Measurements from ENCODE around the gene CCAR1. TPM values are rescaled to one million over a fixed set of nuclear protein-coding genes. Genes with fewer than 3 reads are reported as not detected.
A peak's percentile ranks its signal among the peaks of the same experiment; 100 is the strongest.
"Not testable (repeated sequence)": the region's sequence is repeated elsewhere in the genome, so short reads cannot be mapped to it uniquely, and the experiment has no call there.

CCAR1 gene
- total and polyA plus RNA-seq, 4 donors = 18.6 to 65.0 (median 51.8) TPM

GRCh38 chr10:68697106-68697505 lies 23.9 kb upstream of the CCAR1 start:
- WGBS, 2 donors = 96 to 100% methylated on average over 1 of the region's 1 CpG

GRCh38 chr10:68700197-68700596 lies 20.8 kb upstream of the CCAR1 start:
- H3K9ac ChIP-seq (ENCODE audit: insufficient read depth in 1 of 2, low read length in 2 of 2) = no peak overlapping the region
- WGBS, 2 donors = 46 to 88% methylated on average over 1 of the region's 1 CpG
- no peaks in the 10 kb centered on the region for H3K27me3 ChIP-seq (ENCODE audit: control insufficient read depth in 3 of 3, insufficient read depth in 3 of 3, low read length in 2 of 3)
- no peak for DNase-seq
- H3K36me3 ChIP-seq (ENCODE audit: control insufficient read depth in 4 of 4, insufficient read depth in 4 of 4, low read length in 4 of 4) = no peaks in the 10 kb centered on the region
- peaks cover 0 to 2% (median 0%) of the 10 kb centered on the region in 4 donors for H3K9me3 ChIP-seq (ENCODE audit: control insufficient read depth in 4 of 4, insufficient read depth in 3 of 4, low read length in 3 of 4)
- no peak overlapping the region for H3K4me3 ChIP-seq
- no peak for TF ChIP-seq CTCF (IDR thresholded peaks at IDR 0.05; ENCODE audit: control extremely low read depth, extremely low read depth)
- no peak for ATAC-seq (ENCODE audit: insufficient read depth, low FRiP score)
- H3K27ac ChIP-seq (ENCODE audit: low read depth in 1 of 2, low read length in 1 of 2) = no peak overlapping the region
- H3K4me1 ChIP-seq (ENCODE audit: control insufficient read depth in 5 of 5, insufficient read depth in 5 of 5, low read length in 5 of 5) = peaks cover 0 to 28% (median 0%) of the 10 kb centered on the region in 5 donors

More at GRCh38 chr10:68697106-68697505, 23.9 kb upstream of the CCAR1 start:
- Histone ChIP-seq H3K36me3 (ENCODE audit: control insufficient read depth in 4 of 4, insufficient read depth in 4 of 4, low read length in 4 of 4) (peaks cover 0 to 3% (median 0%) of the 10 kb centered on the region in 4 donors), H3K9me3 (ENCODE audit: control insufficient read depth in 4 of 4, insufficient read depth in 3 of 4, low read length in 3 of 4) (no peaks in the 10 kb centered on the region), H3K4me3 (no peak overlapping the region), H3K27ac (ENCODE audit: low read depth in 1 of 2, low read length in 1 of 2) (no peak overlapping the region), H3K9ac (ENCODE audit: insufficient read depth in 1 of 2, low read length in 2 of 2) (no peak overlapping the region), H3K4me1 (ENCODE audit: control insufficient read depth in 5 of 5, insufficient read depth in 5 of 5, low read length in 5 of 5) (peaks cover 0 to 28% (median 0%) of the 10 kb centered on the region in 5 donors), H3K27me3 (ENCODE audit: control insufficient read depth in 3 of 3, insufficient read depth in 3 of 3, low read length in 2 of 3) (no peaks in the 10 kb centered on the region)
- DNase-seq (peak in 2 of 3 donors; percentile 75 to 81), ATAC-seq (ENCODE audit: insufficient read depth, low FRiP score) (no peak)
- no peak for TF ChIP-seq CTCF (IDR thresholded peaks at IDR 0.05; ENCODE audit: control extremely low read depth, extremely low read depth)

GRCh38 chr10:68705548-68705947 lies 15.5 kb upstream of the CCAR1 start:
- ATAC-seq (ENCODE audit: insufficient read depth, low FRiP score) (no peak), DNase-seq (no peak)
- no peak for TF ChIP-seq CTCF (IDR thresholded peaks at IDR 0.05; ENCODE audit: control extremely low read depth, extremely low read depth)
- no peak overlapping the region for H3K27ac ChIP-seq (ENCODE audit: low read depth in 1 of 2, low read length in 1 of 2)
- H3K27me3 ChIP-seq (ENCODE audit: control insufficient read depth in 3 of 3, insufficient read depth in 3 of 3, low read length in 2 of 3) = no peaks in the 10 kb centered on the region
- H3K4me3 ChIP-seq = no peak overlapping the region
- H3K36me3 ChIP-seq (ENCODE audit: control insufficient read depth in 4 of 4, insufficient read depth in 4 of 4, low read length in 4 of 4) = no peaks in the 10 kb centered on the region
- H3K9ac ChIP-seq (ENCODE audit: insufficient read depth in 1 of 2, low read length in 2 of 2) = no peak overlapping the region
- H3K9me3 ChIP-seq (ENCODE audit: control insufficient read depth in 4 of 4, insufficient read depth in 3 of 4, low read length in 3 of 4) = peaks cover 0 to 2% (median 0%) of the 10 kb centered on the region in 4 donors
- 89 to 94% methylated on average over 1 of the region's 1 CpG for WGBS, 2 donors
- peaks cover 0 to 4% (median 0%) of the 10 kb centered on the region in 5 donors for H3K4me1 ChIP-seq (ENCODE audit: control insufficient read depth in 5 of 5, insufficient read depth in 5 of 5, low read length in 5 of 5)

GRCh38 chr10:68708987-68709386 lies 12.1 kb upstream of the CCAR1 start:
- not testable (repeated sequence) for H3K27ac ChIP-seq (ENCODE audit: low read depth in 1 of 2, low read length in 1 of 2); DNase-seq; H3K36me3 ChIP-seq (ENCODE audit: control insufficient read depth in 4 of 4, insufficient read depth in 4 of 4, low read length in 4 of 4); H3K4me3 ChIP-seq; H3K27me3 ChIP-seq (ENCODE audit: control insufficient read depth in 3 of 3, insufficient read depth in 3 of 3, low read length in 2 of 3); ATAC-seq (ENCODE audit: insufficient read depth, low FRiP score); H3K9me3 ChIP-seq (ENCODE audit: control insufficient read depth in 4 of 4, insufficient read depth in 3 of 4, low read length in 3 of 4); H3K4me1 ChIP-seq (ENCODE audit: control insufficient read depth in 5 of 5, insufficient read depth in 5 of 5, low read length in 5 of 5); H3K9ac ChIP-seq (ENCODE audit: insufficient read depth in 1 of 2, low read length in 2 of 2)
- WGBS, 2 donors = 90 to 92% methylated on average over 5 of the region's 5 CpGs

- 85 to 88% methylated on average over 11 to 12 of the region's 13 CpGs for WGBS, 2 donors
- H3K4me1 ChIP-seq (ENCODE audit: control insufficient read depth in 5 of 5, insufficient read depth in 5 of 5, low read length in 5 of 5); H3K36me3 ChIP-seq (ENCODE audit: control insufficient read depth in 4 of 4, insufficient read depth in 4 of 4, low read length in 4 of 4); DNase-seq; H3K9me3 ChIP-seq (ENCODE audit: control insufficient read depth in 4 of 4, insufficient read depth in 3 of 4, low read length in 3 of 4); H3K27me3 ChIP-seq (ENCODE audit: control insufficient read depth in 3 of 3, insufficient read depth in 3 of 3, low read length in 2 of 3); H3K9ac ChIP-seq (ENCODE audit: insufficient read depth in 1 of 2, low read length in 2 of 2); ATAC-seq (ENCODE audit: insufficient read depth, low FRiP score); H3K4me3 ChIP-seq; H3K27ac ChIP-seq (ENCODE audit: low read depth in 1 of 2, low read length in 1 of 2): not testable (repeated sequence)
Measured at GRCh38 chr10:68713065-68713464, 8.0 kb upstream of the CCAR1 start.

Data from lung (tissue), 12 donors.